H1 (cell line): ENCODE data around the gene PML. TPM values are rescaled to one million over a fixed set of nuclear protein-coding genes. Genes with fewer than 3 reads are reported as not detected.

Source experiments
- CTCF ChIA-PET: fragments of 300-600 bp; sonication (Branson Sonifier 250); formaldehyde crosslinking; loops from one replicate; lab custom pipeline; 2021; ENCODE audit not compliant: partially characterized antibody; lab: Charles Lee
- POLR2A ChIA-PET: fragments of 300-600 bp; sonication (Branson Sonifier 250); formaldehyde crosslinking; loops from one replicate; lab custom pipeline; 2021; ENCODE audit warnings: inconsistent platforms; ENCODE audit not compliant: partially characterized antibody; lab: Charles Lee
- DNase-seq, 2 experiments: peaks; one replicate each; pipeline versions ENCODE4 v3.0.0 to v3.0.0-alpha.2; 2010 to 2022; ENCODE audit warnings: low spot score in 2 of 2, low read depth in 1 of 2, mixed read lengths in 1 of 2
- FAIRE-seq: peaks from 2 replicates; lab custom pipeline; 2011; peaks lifted over from hg19 to GRCh38; lab: Jason Lieb, UNC
- H2AFZ ChIP-seq: 2 replicates; pipeline ENCODE4 v1.8.1; 2012; ENCODE audit warnings: low read length, inconsistent platforms
- H2AK5ac ChIP-seq: 2 replicates; pipeline ENCODE4 v1.6.1; 2013; ENCODE audit warnings: low read depth, low read length
- H2BK120ac ChIP-seq: replicated peaks from 2 replicates; pipeline ENCODE3; 2013; ENCODE audit warnings: low read depth, low read length, inconsistent platforms
- H2BK12ac ChIP-seq: 2 replicates; pipeline ENCODE4 v1.6.1; 2013; ENCODE audit warnings: low read depth, low read length
- H2BK15ac ChIP-seq: 2 replicates; pipeline ENCODE4 v1.6.1; 2013; ENCODE audit warnings: low read length
- H2BK20ac ChIP-seq: 2 replicates; pipeline ENCODE4 v1.6.1; 2013; ENCODE audit warnings: low read length
- H2BK5ac ChIP-seq: 2 replicates; pipeline ENCODE4 v1.6.1; 2013; ENCODE audit warnings: low read depth, low read length
- H3K14ac ChIP-seq: 2 replicates; pipeline ENCODE4 v1.6.1; 2013; ENCODE audit warnings: inconsistent platforms; ENCODE audit not compliant: insufficient read length
- H3K18ac ChIP-seq: 2 replicates; pipeline ENCODE4 v1.6.1; 2013; ENCODE audit warnings: low read length; ENCODE audit errors: extremely low read depth
- H3K23ac ChIP-seq: 2 replicates; pipeline ENCODE4 v1.6.1; 2013; ENCODE audit warnings: inconsistent platforms; ENCODE audit not compliant: insufficient read length
- H3K23me2 ChIP-seq: 2 replicates; pipeline ENCODE4 v1.6.1; 2013; ENCODE audit warnings: low read depth, low read length
- H3K27ac ChIP-seq: 2 replicates; pipeline ENCODE4 v1.6.1; 2011; ENCODE audit warnings: low read depth, low read length, inconsistent platforms
- H3K27me3 ChIP-seq, 4 experiments: replicated peaks in 1 of 4; 1 replicate in 1 of 4; 2 replicates in 3 of 4; pipeline versions ENCODE4 v1.6.1 to v1.8.1; 2011 to 2013; ENCODE audit warnings: low read length in 3 of 4, mild to moderate bottlenecking in 3 of 4, inconsistent platforms in 2 of 4, mixed read lengths in 2 of 4, moderate library complexity in 1 of 4; ENCODE audit not compliant: control insufficient read depth in 3 of 4, insufficient read depth in 3 of 4; ENCODE audit errors: extremely low read depth in 1 of 4
- H3K36me3 ChIP-seq, 4 experiments: 2 replicates each; pipeline versions ENCODE4 v1.6.1 to v1.8.1; 2011 to 2013; ENCODE audit warnings: mild to moderate bottlenecking in 4 of 4, low read length in 3 of 4, moderate library complexity in 2 of 4, control low read depth in 1 of 4, inconsistent platforms in 1 of 4; ENCODE audit not compliant: insufficient read depth in 4 of 4, control insufficient read depth in 2 of 4
- H3K4ac ChIP-seq: replicated peaks from 2 replicates; pipeline ENCODE3; 2013; ENCODE audit warnings: low read length, low read depth, mixed read lengths, inconsistent platforms; ENCODE audit not compliant: insufficient read length
- H3K4me1 ChIP-seq, 4 experiments: replicated peaks in 1 of 4; 1 replicate in 1 of 4; 2 replicates in 3 of 4; pipeline versions ENCODE4 v1.6.1 to v1.8.1; 2011 to 2013; ENCODE audit warnings: low read length in 3 of 4, inconsistent platforms in 2 of 4, mixed read lengths in 1 of 4; ENCODE audit not compliant: insufficient read depth in 4 of 4, control insufficient read depth in 3 of 4
- H3K4me2 ChIP-seq, 2 experiments: 2 replicates each; pipeline versions ENCODE4 v1.6.1 to v1.8.1; 2011 to 2013; ENCODE audit warnings: low read depth in 2 of 2, low read length in 2 of 2, control low read depth in 1 of 2, inconsistent platforms in 1 of 2, mild to moderate bottlenecking in 1 of 2; ENCODE audit not compliant: insufficient read depth in 1 of 2
- H3K4me3 ChIP-seq, 4 experiments: fragments of 200-600, 300-600 bp in 1 of 4; sonication (generic), shearing (Covaris generic), sonication (Bioruptor Twin) in 1 of 4; 2 replicates each; pipeline versions ENCODE4 v1.5.1 to v1.8.1; 2011 to 2016; ENCODE audit warnings: low read length in 4 of 4, low read depth in 3 of 4, control low read depth in 2 of 4, inconsistent platforms in 2 of 4, mild to moderate bottlenecking in 2 of 4, mixed read lengths in 1 of 4, moderate library complexity in 1 of 4; ENCODE audit not compliant: insufficient read depth in 2 of 4; ENCODE audit errors: extremely low read depth in 1 of 4
- H3K56ac ChIP-seq: replicated peaks from 2 replicates; pipeline ENCODE3; 2013; ENCODE audit warnings: low read depth, mild to moderate bottlenecking, mixed read lengths, low read length, inconsistent platforms; ENCODE audit not compliant: insufficient read length
- H3K79me1 ChIP-seq: 2 replicates; pipeline ENCODE4 v1.6.1; 2013; ENCODE audit warnings: low read depth, low read length, control low read depth
- H3K79me2 ChIP-seq, 2 experiments: 2 replicates each; pipeline versions ENCODE4 v1.6.1 to v1.8.1; 2012 to 2013; ENCODE audit warnings: low read length in 2 of 2, mild to moderate bottlenecking in 2 of 2, inconsistent platforms in 1 of 2; ENCODE audit not compliant: insufficient read depth in 2 of 2, control insufficient read depth in 1 of 2
- H3K9ac ChIP-seq, 4 experiments: replicated peaks in 1 of 4; 1 replicate in 1 of 4; 2 replicates in 3 of 4; pipeline versions ENCODE4 v1.6.1 to v1.8.1; 2011 to 2013; ENCODE audit warnings: low read depth in 3 of 4, low read length in 3 of 4, control low read depth in 2 of 4, mild to moderate bottlenecking in 2 of 4, moderate library complexity in 2 of 4, inconsistent platforms in 1 of 4; ENCODE audit errors: extremely low read depth in 1 of 4
- H3K9me3 ChIP-seq, 2 experiments: 2 replicates each; pipeline versions ENCODE4 v1.6.1 to v1.8.1; 2012 to 2013; ENCODE audit warnings: mild to moderate bottlenecking in 2 of 2, moderate library complexity in 2 of 2, control low read depth in 1 of 2, inconsistent platforms in 1 of 2, low read depth in 1 of 2, low read length in 1 of 2, mixed read lengths in 1 of 2; ENCODE audit not compliant: insufficient read depth in 2 of 2
- H4K20me1 ChIP-seq, 2 experiments: replicated peaks in 1 of 2; 2 replicates each; pipeline versions ENCODE3 to v1.8.1; 2011 to 2013; ENCODE audit warnings: inconsistent platforms in 2 of 2, low read length in 2 of 2, mild to moderate bottlenecking in 1 of 2; ENCODE audit not compliant: insufficient read depth in 2 of 2, control insufficient read depth in 1 of 2
- H4K5ac ChIP-seq: 2 replicates; pipeline ENCODE4 v1.6.1; 2013; ENCODE audit warnings: low read length, low read depth, mixed read lengths, inconsistent platforms; ENCODE audit not compliant: insufficient read length
- H4K8ac ChIP-seq: 2 replicates; pipeline ENCODE4 v1.8.0; 2013; ENCODE audit warnings: mild to moderate bottlenecking, moderate library complexity, low read length, inconsistent platforms; ENCODE audit not compliant: insufficient read depth; ENCODE audit errors: extremely low read depth
- H4K91ac ChIP-seq: replicated peaks from 2 replicates; pipeline ENCODE3; 2013; ENCODE audit warnings: low read length, mixed read lengths, inconsistent platforms; ENCODE audit not compliant: insufficient read length
- FOSL1 ChIP-seq: IDR thresholded peaks from 2 replicates; pipeline ENCODE4 v1.6.1; 2011; ENCODE audit warnings: mild to moderate bottlenecking, low read depth, low read length, moderate library complexity; ENCODE audit not compliant: insufficient read depth
- HDAC6 ChIP-seq: IDR thresholded peaks from one replicate; pipeline ENCODE4 v1.7.1; 2012; ENCODE audit warnings: low read depth, mild to moderate bottlenecking, inconsistent platforms, low read length, moderate library complexity
- KDM4A ChIP-seq: IDR thresholded peaks from one replicate; pipeline ENCODE4 v1.7.1; 2012; ENCODE audit warnings: low read depth, mild to moderate bottlenecking, moderate library complexity, low read length, inconsistent platforms; ENCODE audit not compliant: severe bottlenecking
- PHF8 ChIP-seq: fragments of 200-600 bp; sonication (generic); conservative IDR thresholded peaks from 2 replicates; pipeline ENCODE4 v1.7.1; 2012; ENCODE audit warnings: low read depth, mild to moderate bottlenecking, inconsistent platforms, low read length, moderate library complexity
- RFX5 ChIP-seq: IDR thresholded peaks from 2 replicates; pipeline ENCODE4 v1.6.1; 2011; ENCODE audit warnings: low read depth, low read length, improper control_type of control experiment, borderline replicate concordance
- SRF ChIP-seq: IDR thresholded peaks from 2 replicates; pipeline ENCODE4 v1.6.1; 2011; ENCODE audit warnings: mild to moderate bottlenecking, low read depth, low read length, moderate library complexity
- WGBS, 2 experiments: shearing (Covaris generic) in 1 of 2; methylation state at CpG; one replicate each; pipeline versions ENCODE4 v1.1.6 to v1.1.7; 2013 to 2015; ENCODE audit warnings: low lambda C conversion rate in 2 of 2, mixed read lengths in 2 of 2, inconsistent platforms in 1 of 2, low coverage in 1 of 2, missing lambda C conversion rate in 1 of 2; ENCODE audit not compliant: insufficient replicate concordance in 2 of 2, insufficient coverage in 1 of 2, insufficient read length in 1 of 2; ENCODE audit errors: extremely low coverage in 1 of 2, missing lambda C conversion rate in 1 of 2; 5-methylcytosine and 5-hydroxymethylcytosine counted together
- polyA plus RNA-seq, 7 experiments: library from polyadenylated mRNA; depleted of rRNA in 3 of 7; stranded (reverse) in 5 of 7; unstranded in 2 of 7; fragments of >200 nt in 5 of 7; fragments of 200-250 nt in 2 of 7; gene quantifications; 1 replicate in 5 of 7; 2 replicates in 1 of 7; 4 replicates in 1 of 7; pipeline versions ENCODE4 v1.2.1 to v1.2.3, GENCODE V29; 2011 to 2013; ENCODE audit warnings: missing spikeins in 2 of 7, mixed read lengths in 2 of 7
- total RNA-seq: library from RNA; stranded (reverse); fragmentation: NEBNext Ultra II Directional; extraction: Animal tissue kit (Norgen Biotek cat#: 25700); gene quantifications from 2 replicates; pipeline ENCODE4 v1.2.1, GENCODE V29; 2021
- TF ChIP-seq, protein P1 (sequence below): IDR thresholded peaks from 2 replicates; pipeline ENCODE4 v1.6.1; 2012; ENCODE audit warnings: inconsistent platforms
- TF ChIP-seq, protein P2 (sequence below): IDR thresholded peaks from 2 replicates; pipeline ENCODE4 v1.6.1; 2011; ENCODE audit warnings: low read depth, mild to moderate bottlenecking, low read length; ENCODE audit not compliant: insufficient read depth

The PML gene
- total and polyA plus RNA-seq, 2 of the 8 experiments (the other 6 are each of a cell fraction or from before 2014, with no cell fraction given): 14.9 to 30.3 TPM

DNA sequence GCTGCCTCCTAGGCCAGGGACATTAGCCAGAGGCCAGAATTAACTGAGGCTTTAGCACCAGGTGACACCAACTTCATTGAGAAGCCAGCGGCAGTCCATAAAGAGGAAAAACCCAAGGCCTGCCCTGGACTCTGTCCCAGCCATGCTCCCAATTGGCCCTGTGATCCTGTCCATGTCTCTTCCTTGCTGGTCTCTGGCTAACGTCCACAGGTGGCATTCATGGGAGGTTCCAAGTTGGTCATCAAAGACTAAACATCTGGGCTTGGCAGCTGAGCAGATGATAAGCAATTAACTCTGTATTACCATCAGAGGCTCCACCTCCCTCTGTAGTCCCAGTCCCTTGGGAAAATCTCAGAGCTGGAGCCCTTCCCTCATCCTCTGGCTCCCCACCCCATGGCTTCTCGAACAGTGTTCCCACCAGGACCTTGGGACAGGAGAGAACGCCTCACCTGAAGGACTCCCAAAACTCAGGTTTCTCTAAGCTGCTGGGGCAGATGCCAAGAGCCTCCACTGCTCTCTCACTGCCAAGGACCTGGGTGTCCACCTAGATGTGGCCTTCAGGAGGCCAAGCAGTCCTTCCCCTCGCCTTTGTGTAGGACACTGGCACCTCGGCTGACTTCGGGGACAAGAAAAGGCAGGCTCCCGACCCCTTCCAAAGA, 47.4 kb downstream of the PML start:
- Histone ChIP-seq H2BK5ac (no peak overlapping the region; the same call in 1 of the 2 replicates), H3K23me2 (no peaks in the 10 kb centered on the region), H4K91ac (no peak overlapping the region), H3K9ac (no peak overlapping the region), H3K14ac (no peak overlapping the region), H2AFZ (no peak overlapping the region), H2BK120ac (no peak overlapping the region), H2AK5ac (no peak overlapping the region), H3K56ac (no peak overlapping the region), H3K9me3 (no peaks in the 10 kb centered on the region), H3K4me1 (peaks cover 0 to 7% (median 5%) of the 10 kb centered on the region in 4 experiments; a peak in 4 of 7 replicates), H2BK12ac (no peak overlapping the region), H4K8ac (no peak overlapping the region; the same call in 1 of the 2 replicates), H3K36me3 (no peaks in the 10 kb centered on the region), H4K5ac (no peak overlapping the region), H3K18ac (no peak overlapping the region), H3K4me3 (no peak overlapping the region), H3K79me2 (no peaks in the 10 kb centered on the region), H2BK15ac (no peak overlapping the region), H3K4ac (no peak overlapping the region), H3K23ac (no peak overlapping the region), H3K4me2 (no peak overlapping the region), H2BK20ac (no peak overlapping the region), H3K79me1 (no peaks in the 10 kb centered on the region), H4K20me1 (no peaks in the 10 kb centered on the region), H3K27me3 (no peaks in the 10 kb centered on the region), H3K27ac (no peak overlapping the region)
- WGBS, 2 experiments: 95% methylated on average over 8 of the region's 8 CpGs; no CpG with 5 or more reads in 1 of the 2 experiments
- ChIA-PET POLR2A (interaction anchor here (0.6 kb wide), 1 partner anchor 509 kb away, joined by 3 read pairs; no protein-coding TSS in a partner anchor), CTCF (interaction anchor here (0.9 to 13.0 kb wide), 8 partner anchors 6 to 280 kb away, joined by 3 to 174 read pairs (median 31); no protein-coding TSS in a partner anchor)
- no peak for DNase-seq
- FAIRE-seq: no peak
- TF ChIP-seq HDAC6 (no peak), SRF (no peak), RFX5 (no peak), FOSL1 (no peak), KDM4A (no peak), PHF8 (no peak)
- TF ChIP-seq, protein P1, sequence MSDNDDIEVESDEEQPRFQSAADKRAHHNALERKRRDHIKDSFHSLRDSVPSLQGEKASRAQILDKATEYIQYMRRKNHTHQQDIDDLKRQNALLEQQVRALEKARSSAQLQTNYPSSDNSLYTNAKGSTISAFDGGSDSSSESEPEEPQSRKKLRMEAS: no peak
- TF ChIP-seq, protein P2, sequence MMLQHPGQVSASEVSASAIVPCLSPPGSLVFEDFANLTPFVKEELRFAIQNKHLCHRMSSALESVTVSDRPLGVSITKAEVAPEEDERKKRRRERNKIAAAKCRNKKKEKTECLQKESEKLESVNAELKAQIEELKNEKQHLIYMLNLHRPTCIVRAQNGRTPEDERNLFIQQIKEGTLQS: no peak
